Measurements from ENCODE around the gene SPOCK1.
A peak's percentile ranks its signal among the peaks of the same experiment; 100 is the strongest.
"Not testable (repeated sequence)": the region's sequence is repeated elsewhere in the genome, so short reads cannot be mapped to it uniquely, and the experiment has no call there.

SPOCK1 gene

DNA sequence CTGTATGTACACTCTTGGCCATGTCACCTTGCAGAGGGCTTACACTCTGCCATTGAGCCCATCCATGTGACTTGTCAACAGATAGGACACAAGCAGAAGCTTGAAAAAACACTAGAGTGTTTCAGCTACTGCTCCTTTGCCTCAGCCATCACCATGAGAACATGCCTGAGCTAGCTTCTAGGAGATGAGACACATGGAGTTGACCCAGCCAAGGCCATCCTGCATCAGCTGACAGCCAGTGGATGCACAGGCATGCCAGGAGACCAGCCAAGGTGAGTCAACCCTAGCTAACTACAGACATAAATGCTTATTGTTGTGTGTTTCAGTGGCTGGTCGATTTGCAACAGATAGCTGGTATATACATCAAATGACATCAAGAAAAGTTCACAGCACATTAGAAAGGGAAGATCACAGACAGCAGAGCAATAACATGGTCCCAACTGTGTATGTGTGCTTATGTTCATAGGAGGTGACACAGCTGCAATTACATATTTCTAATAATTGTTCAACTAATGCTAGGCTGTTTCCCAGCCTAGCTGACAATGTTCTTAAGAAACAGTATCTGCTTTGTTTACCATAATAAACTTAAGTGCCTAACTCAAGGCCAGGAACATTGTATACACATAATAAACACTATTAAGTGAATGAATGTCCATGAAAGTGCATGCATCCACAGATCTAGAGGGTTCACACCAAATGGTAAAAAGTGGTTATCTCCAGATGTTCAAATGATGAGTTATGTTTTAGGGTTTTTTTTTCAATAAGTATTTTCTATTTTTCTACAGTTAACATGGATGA is 105.7 kb downstream of the SPOCK1 start:
- no peak for DNase-seq

DNA sequence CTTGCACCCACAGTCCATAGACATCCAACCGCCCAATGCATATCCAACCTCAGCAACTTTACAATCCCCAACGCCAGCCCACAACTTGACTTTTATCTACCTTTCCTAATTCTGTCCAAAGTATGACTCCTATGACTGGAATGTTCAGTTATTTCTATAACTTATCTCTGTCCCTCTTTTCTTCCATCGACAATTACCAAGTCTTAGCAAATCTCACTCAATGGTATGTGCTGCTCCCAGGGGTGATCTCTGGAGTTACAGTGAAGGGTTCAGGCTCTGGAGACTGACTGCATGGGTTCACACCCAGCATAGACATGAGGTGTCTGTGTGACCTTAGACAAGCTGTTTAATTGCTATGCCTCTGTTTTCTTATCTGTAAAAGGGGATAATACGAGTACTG is 106.9 kb downstream of the SPOCK1 start:
- DNase-seq, result no peak

DNA sequence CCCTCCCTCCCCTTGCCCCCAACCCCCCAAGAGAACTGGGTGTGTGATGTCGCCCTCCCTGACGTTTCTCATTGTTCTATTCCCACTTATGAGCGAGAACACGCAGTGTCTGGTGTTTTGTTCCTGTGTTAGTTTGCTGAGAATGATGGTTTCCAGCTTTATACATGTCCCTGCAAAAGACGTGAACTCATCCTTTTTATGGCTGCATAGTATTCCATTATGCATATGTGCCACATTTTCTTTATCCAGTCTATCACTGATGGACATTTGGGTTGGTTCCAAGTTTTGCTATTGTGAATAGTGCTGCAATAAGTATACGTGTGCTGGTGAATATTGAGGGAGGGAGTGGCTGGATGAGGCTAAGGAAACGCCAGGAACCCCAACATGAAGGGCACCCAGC is 108.1 kb downstream of the SPOCK1 start:
- DNase-seq, result not testable (repeated sequence)

DNA sequence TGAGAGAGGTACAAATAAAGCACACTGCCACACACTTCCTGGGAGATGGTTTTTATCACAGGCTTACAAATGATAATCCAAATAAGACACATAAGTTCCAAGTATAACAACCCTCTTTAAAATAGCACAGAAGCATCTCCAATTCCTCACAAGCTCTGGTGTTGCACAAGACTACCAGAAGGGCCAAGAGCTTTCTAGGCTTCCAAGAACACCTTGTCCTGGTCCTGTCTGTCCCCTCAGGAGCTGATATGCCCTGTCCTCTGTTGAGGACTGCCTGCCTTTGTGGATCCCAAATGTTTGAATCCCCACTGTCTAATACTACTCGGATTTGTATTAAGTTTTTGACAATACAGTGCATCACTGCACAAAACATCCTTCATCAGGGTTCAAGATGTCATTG is 110.1 kb downstream of the SPOCK1 start:
- DNase-seq, result no peak

DNA sequence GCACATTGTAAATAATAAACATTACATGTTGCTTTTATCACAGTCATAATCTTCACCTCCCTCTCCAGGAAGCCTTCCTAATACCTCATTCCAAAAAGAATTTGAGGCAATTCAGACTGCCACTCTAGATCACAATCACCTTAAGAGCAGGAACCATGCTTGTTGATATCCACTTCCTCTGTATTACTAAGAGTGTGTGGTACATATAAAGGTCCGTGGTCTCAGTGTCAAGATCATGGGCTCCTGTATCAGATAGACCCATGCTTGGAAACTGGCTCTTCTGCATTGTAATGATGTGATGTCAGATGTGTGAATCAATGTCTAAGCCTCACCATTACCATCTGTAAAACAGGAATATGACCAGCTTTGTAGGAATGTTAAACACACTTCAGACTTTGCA is 114.1 kb downstream of the SPOCK1 start:
- no peak for DNase-seq

DNA sequence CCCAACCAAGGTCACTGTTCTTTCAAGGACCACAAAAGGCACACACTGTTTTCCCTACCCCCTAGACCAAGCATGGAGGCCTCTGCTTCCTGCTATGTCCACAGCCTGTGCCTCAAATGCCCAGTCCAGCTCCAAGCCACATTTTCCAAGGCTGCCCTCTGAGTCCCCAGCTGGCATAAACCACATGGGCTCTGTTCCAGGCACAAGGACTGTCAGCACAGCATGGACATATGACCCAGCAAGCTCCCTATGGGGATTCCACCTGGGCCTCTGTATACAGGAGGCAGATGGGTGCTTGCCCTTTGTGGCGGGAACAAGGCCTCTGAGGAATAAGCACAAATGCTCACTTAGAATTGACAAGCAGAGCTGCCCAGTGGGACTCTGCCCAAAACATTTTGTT is 115.2 kb downstream of the SPOCK1 start:
- DNase-seq, result no peak

DNA sequence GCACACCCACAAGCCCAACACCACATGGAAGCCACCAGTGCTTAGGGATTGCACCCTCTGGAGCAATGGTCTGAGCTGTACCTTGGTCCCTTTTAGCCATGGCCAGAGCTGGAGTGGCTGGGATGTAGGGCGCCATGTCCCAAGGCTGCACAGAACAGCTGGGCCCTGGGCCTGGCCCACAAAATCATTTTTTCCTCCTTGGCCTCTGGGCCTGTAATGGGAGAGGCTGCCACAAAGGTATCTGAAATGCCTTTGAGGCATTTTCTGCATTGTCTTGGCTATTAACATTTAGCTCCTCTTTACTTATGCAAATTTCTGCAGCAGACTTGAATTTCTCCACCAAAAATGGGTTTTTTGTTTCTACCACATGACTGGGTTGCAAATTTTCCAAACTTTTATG is 117.6 kb downstream of the SPOCK1 start:
- DNase-seq, result no peak

DNA sequence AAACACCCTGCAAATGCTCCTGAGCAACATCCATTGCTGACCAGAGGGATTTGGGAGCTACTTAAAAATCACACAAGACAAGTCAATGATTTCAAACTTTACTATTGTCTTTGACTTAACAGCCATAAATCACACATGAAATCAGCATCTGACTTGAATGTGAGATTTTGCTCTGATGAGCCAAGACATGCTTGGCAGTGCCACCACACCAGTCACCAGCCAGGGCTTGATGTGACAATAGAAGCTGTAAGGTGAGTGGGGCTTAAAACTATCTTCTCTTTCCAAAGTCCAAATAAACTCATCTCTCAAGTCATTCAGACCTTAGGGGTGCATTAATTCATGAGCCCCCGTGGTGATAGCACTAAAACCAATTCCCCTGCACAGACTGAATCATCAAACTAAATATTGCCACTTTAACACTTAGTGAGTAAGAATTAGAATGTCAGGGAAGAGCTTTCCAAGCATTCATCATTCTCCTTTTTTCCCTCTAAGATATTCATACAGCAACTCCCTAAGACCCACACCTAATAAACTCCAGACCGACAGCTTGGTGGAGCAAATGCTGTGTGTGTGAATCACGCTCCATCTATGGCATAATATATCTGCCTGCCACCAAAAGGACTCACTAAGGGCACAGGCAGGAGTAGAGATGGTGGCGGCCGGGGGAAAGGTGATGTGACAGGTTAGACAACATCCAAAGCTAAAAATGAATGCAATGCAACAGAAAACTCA is 119.4 kb downstream of the SPOCK1 start:
- peak; percentile 35 for DNase-seq

DNA sequence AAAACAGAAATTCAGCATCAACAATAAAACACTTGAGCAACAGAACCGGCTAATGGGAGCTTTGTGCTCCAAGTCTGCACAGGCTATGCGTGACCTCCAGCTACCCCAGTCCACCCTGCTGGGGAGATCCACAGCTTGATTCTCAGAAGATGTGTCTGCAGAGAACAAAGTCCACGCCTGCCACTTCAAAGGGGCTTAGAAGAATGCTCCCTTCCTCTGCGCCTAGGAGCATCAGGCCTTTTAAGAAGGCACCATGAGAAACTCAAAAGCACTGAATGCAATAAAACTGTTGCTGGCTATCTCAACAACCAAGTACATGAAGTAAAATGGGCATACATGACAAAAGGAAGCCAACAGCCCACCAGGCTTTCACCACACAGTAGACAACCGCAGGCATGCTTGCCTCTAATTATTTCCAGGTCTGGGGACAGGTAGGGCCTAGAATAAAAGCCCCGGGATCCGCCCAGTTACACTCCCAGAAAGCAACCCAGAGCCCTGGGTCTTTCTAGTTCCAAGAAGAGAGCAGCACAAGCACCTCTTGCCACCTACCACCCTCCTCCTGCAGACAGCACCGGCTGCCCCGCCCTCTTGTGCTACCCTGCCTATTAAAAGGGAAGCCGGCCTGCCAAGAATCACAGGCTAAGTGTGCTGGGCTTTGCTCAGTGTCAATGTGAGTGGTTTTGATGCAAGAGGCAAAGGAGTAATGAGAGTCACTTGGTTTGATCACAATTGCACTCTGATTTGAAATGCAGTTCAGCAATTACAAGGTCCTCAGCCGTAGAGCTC is 123.2 kb downstream of the SPOCK1 start:
- DNase-seq, result no peak

DNA sequence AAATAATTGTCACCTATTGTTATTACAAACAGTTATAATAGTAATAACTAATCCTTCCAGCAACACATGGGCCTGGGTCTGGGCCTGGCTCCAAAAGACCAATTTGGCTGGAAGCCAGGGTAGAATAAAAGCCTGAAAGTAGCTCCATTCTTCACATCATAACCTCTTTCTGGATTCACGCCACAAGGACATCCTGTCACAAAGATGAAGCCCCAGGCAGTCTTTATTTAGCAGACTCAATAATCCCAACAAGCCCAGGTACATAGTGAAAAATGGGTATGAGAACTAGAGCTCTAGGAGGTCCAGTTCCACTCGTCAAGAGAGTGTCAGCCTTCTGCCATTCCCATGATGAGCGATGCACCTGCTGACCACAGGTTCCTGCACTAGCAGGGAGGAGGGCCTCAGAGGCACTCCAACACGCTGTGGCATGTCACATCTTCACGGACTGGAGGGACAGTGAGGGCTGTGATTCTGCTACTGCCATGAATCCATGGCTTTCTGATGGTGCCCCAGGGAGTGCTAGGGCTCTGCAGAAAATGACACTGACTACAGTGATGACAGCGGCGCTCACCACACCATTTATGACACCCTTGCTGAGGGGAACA is 124.9 kb downstream of the SPOCK1 start:
- no peak for DNase-seq

DNA sequence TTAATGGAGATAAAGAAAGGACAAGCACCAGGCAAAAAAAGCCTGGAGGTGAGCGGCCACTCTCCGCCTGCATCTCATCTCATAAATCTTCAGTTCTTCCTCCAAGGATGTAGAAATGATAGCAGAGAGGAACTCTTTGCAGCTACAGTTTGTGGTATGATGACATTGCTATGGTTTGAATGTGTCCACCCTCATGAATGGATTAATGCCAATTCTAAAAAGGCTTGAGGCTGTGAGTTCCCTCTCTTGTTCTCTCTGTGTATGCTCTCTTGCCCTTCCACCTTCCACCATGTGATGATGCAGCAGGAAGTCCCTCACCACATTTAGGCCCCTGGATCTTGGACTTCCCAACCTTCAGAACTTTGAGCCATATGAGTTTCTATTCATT is 126.4 kb downstream of the SPOCK1 start:
- DNase-seq, result peak; percentile 37

DNA sequence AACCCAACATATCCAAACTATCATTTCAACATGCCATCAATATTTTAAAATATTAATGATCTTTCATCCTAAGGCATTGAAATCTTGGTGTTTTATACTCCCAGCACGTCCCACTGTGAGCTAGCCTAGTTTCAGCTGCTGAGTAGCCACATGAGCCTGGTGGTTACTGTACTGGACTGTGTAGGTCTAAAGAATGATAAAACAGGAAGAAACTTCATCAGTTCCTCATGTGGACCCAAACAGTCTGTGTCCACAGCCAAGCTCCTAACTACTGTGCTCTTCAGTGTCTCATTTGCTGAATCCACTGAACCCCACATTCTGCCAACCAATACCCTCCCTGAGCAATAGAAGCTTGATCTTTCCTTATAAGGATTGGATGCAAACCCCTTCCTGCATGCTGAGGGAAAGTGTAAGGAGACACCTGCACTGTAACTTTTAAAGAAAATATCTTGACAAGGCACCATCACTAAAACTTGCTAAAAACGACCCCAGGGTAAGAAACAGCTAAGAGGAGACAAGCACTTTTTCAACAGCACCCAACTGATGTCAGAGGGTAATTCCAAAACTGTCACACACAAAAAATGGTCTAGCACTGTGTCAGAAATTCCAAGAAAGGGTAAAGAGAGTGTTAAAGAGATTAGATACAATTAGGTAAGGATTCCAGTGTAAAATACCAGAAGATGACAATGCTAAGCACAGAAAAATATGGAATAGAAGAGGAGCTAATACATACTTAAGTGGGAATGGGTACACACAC is 126.9 kb downstream of the SPOCK1 start:
- DNase-seq, result no peak

DNA sequence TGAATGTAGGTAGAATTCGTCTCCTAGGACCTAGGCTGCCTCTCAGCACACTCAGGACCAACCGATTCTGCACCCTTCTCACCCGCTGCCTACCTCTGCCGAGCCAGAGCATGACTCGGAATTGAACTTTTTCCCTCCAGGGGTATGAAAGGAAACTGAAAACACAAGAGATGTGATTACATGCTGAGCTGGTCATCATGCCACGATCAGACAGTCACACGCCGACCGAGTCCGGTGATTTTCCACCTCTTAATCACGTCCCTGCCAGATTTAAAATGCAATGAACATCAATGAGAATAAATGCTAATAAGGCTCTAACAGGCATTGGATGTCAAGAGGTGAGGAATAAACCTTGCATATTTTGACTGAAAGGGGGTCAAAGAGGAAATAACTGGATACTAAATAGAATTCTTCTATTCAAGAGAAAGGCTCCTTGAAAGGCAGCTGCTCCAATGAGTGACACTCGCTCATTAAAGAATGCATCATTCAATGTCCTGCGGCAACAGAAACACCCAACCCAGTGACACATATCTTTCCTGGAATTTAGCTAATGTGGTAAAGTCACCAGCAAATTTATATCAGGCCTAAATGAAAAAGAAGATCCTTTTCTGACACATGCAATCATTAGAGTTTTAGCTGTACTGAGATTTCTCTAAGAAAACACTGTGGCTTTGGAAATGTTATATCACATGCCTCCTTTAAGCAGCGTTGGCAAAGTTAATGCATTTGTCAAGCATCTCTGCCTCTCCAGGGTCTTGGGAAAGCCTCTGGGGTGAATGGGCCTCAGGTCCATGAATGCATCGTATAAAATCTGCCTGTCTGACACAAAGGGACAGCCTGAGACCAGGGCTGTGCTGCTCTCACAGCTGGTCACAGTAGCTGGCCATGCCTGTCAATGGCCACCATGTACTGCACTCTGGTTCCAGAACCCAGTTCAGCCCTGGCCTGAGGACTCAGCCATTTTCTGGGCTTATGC is 128.7 kb downstream of the SPOCK1 start:
- peak; percentile 68 for DNase-seq

DNA sequence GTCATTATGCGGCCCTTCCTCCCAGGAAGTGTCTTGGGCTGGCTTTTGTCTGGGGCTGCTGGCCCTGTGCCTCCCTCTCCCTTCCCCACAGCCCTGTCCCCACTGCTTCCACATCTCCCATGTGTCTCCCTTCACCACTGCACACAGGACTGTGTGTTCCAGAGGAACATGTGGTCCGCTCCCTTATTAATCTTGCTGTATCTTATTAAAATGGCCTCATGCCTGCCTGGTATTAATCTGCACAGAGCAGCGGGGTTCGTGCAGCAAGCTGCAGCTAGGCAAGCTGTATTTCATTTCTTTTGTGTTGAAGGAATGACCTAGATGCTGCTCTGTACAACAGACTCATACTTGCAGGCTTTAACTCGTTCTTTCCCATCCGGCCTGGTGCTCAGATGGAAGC is 130.5 kb downstream of the SPOCK1 start:
- DNase-seq, result no peak

DNA sequence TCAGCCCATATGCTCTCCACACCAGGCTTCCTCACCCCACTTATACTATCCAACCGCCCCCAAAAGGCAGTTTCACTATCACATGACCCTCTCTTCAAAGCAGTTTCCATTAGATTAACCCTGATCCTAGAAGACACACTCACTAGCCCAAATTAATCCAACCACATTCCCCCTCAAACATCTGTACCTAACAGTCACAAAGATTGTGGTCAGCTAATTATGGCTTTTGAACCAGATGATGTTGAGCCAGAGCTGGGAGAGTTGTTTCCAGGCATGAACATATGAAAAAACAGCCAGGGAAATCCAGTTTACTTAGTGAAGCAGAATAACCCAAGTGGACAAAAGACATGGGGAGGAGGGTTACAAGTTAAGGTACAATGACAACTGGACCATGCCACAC is 131.2 kb downstream of the SPOCK1 start:
- DNase-seq, result no peak

DNA sequence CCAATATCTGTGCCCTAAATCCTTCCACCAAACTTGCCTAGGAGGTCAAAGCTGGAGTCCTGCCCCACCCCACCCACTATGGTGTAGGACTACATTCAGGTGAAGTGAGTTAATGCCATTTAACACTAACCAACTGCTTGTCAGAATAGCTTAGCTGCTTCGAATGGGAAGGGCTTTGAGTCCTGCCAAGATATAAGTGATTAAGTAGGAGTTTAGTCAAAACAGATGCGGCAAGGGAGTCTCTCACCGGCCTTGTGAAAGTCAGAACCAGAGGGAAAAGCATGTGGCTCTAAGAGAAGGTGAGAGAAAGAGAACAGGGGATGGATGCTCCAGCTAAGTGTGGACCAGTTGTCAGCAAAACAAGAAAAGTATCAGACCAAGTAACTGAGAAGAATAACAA is 132.6 kb downstream of the SPOCK1 start:
- DNase-seq, result no peak

DNA sequence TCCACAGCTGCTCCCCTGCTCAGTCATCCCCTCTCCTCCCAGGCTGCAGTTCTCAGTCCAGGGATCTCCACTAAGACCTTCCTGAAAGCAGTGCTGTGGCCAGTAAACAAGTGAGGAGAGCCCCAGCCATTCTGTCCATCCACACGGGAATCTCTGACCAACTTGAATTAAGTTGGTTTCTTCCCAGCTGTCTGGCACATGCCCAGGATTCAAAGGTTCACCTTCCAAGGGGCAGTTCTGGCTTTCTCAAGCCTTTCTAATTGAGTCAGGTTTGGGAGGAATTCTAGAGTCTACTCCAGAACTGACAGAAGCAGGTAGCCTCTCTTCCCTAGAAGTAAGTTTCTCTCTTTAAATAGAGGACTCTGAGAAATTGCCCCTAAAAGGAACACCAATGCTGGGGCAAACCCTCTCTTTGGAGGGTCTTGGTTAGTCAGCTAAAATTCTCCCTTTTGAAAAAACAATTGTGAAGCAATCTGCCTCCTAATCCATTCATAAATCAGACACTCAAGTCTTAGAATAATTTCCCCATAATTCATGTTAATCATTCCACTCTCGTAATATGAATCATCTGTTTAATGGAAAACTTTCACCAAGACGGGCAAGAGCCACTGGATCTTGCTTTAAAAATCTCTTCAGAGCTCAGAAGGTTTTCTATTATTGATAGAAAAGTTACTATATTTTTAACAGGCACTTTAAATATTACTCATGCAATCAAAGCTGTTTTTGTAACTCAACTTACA is 133.8 kb downstream of the SPOCK1 start:
- peak; percentile 31 for DNase-seq

DNA sequence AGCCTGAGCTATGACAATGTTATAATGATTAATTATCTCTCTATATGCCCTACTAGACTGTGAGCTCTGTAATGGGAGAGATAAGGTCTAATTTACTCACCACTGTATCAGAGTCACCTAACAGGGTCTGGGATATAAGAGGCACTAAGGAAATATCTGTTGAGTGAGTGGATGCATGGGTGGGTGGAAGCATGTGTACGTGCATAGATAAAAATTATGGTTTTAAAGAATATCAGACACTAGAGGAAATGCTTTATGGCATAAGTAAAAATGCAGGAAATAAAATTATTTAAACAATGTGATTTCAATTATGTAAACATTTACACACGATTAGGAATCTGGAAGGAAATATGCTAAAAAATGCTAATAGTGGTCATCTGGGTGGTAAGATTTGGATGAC is 137.8 kb downstream of the SPOCK1 start:
- peak; percentile 67 for DNase-seq

DNA sequence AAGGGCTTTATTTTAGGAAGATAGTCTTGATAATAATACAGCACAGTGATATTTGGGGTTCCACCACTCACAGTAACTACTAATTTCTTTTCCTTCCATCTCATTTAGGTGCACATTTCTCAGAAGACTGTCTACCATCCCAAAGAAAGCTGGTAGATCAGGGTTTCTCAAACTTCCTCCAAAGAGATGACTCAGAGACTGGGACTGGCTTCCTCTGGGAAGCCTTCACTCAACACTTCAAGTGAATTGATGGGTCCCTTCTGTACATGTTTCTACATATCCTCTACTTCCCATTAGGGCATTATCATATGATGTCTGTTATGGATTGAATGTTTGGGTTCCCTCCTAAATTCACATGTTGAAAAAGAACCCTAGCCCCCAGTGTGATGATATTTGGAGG is 138.5 kb downstream of the SPOCK1 start:
- DNase-seq, result peak; percentile 35

DNA sequence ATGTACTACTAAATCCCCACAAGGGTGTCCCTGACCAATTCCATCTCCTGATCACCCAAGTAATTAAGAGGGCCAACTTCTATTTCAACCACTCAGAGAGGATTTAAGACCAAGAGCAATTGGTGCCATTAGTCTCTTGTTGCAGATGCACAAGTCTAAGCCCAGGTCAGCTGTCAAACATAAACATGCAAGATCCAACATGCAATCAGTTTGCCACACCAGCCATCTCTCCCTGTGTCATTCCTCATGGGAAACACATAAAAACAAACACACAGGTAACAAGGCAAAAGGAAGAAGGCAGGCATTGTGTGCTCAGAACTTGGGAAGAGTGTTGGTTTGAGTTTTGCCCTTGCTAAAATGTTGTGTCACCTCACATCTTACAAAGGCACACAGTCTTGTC is 139.2 kb downstream of the SPOCK1 start:
- DNase-seq, result no peak

All from fibroblast of skin of scalp (primary cell).